ENCODE measurements around the gene ANO7. TPM values are rescaled to one million over a fixed set of nuclear protein-coding genes. Genes with fewer than 3 reads are reported as not detected.

ANO7 gene
- total and polyA plus RNA-seq, 2 of the 13 experiments (the other 11 are each of a cell fraction or from before 2014, with no cell fraction given) = 4.1 to 4.9 TPM

DNA sequence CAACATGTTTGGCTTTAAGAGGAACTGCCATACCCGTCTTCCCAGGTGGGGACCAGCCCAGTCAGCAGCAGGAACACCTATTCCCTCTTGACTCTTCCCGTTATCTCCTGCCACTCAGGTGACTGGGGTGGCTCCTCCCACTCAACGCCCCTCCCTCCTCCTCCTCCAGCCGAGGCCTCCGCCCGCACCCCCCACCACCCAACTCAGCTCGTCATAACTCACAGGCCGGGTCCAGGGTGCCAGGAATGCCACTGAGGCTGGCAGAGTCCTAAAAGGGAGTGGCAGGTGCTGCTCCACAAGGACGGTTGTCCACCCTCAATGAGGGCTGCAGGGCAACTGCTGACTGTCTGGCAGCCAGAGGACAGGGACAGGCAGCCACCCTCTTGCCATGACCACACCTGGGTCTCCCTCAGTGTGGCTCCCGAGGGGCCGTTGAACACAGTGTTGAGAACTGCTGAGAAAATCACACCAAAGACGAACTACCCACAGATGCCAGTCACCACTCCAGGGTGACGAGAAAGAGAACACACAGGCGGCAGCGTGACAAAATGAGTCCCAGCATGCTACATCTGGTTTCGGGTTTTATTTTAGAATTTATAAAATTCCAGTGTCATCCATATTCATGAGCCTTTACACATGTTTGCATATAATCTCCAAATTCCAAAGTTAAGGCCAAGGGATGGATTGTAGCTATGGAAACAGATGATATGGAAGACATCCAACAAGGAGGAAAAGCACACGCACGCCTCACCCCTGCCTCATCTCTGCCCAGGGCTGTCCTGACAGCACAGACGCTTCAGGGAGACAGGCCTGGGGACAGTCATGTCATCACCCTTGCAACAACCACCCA lies 38.5 kb downstream of the ANO7 start (continued):
- TF ChIP-seq SP4 (CRISPR knock-in tag; IDR thresholded peaks at IDR 0.05) = 0 out of 2 replicates have a peak, but pooled peaks have one; percentile 20
- TF ChIP-seq ZC3H13 (CRISPR knock-in tag; IDR thresholded peaks at IDR 0.05) = peak; percentile 30; the same call in 1 of the 2 replicates

DNA sequence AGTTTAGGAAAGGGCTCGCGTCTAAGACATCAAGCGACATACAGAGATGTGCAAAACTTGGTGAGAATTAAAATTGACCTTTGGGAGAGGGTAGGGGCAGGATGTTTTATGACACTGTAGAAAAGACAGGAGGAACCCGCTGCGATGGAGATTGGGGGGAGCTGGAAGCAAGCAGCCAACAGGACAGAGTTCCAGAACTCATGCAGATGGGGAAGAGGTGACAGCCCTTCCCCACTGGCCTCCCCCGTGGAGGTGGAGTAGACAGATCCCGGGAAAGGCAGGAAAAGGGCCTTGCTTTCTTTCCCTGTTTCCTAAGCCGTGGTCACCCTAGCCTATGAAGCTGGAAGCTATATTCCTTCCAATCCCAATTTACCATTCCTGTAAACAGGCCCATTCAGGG lies 39.1 kb downstream of the ANO7 start:
- Histone ChIP-seq H3K79me2 (ENCODE audit: insufficient read depth, low read length) (peaks cover 14% of the 10 kb centered on the region), H3K9me3 (ENCODE audit: low read length) (no peaks in the 10 kb centered on the region), H3K27ac (ENCODE audit: extremely low read length, insufficient read depth, low read length) (no peak overlapping the region), H3K36me3 (replicated peaks in 1 of 2; ENCODE audit: control insufficient read depth in 1 of 2, insufficient read depth in 2 of 2, low read length in 2 of 2) (peaks cover 34 to 70% of the 10 kb centered on the region in 2 experiments), H3K4me1 (ENCODE audit: insufficient read depth, low read length) (peaks cover 45% of the 10 kb centered on the region), H3K9ac (ENCODE audit: insufficient read depth, low read depth, low read length) (no peak overlapping the region), H3K4me3 (replicated peaks in 1 of 3; ENCODE audit: insufficient read depth in 1 of 3, low read depth in 2 of 3, low read length in 3 of 3) (no peak overlapping the region), H2AFZ (ENCODE audit: low read length) (no peak overlapping the region), H4K20me1 (ENCODE audit: insufficient read depth, low read length) (peaks cover 39% of the 10 kb centered on the region; the same call in 1 of the 2 replicates), H3K4me2 (ENCODE audit: low read depth, low read length) (no peak overlapping the region), H3K27me3 (ENCODE audit: control insufficient read depth in 1 of 2, insufficient read depth in 2 of 2, low read length in 2 of 2) (no peaks in the 10 kb centered on the region)
- no peak for FAIRE-seq
- ATAC-seq = no peak
- ChIA-PET POLR2A (no interaction called here), CTCF (ENCODE audit: low intra/inter-chr PET ratio, low total read pairs) (no interaction called here)
- 92% methylated on average over 8 of the region's 8 CpGs for WGBS (ENCODE audit: low lambda C conversion rate)
- in situ Hi-C loops (cut with HindIII; ENCODE audit: extremely low pct_ligation_motif_present, low pct_unique_long_range_greater_than_20kb) (no loop called here), intact Hi-C loops (cut with micrococcal nuclease; ENCODE audit: unreplicated experiment) (loop anchor here (10.0 kb wide), 1 partner anchor 373 kb away; no protein-coding TSS in a partner anchor)
- no peak for DNase-seq (ENCODE audit: low spot score)
- no TSS peak for BruUV-seq (replicated peaks)
- TF ChIP-seq ELF3 (CRISPR knock-in tag; IDR thresholded peaks at IDR 0.05) (no peak), KLF13 (CRISPR knock-in tag; IDR thresholded peaks at IDR 0.05) (no peak), MIER3 (CRISPR knock-in tag; IDR thresholded peaks at IDR 0.05; ENCODE audit: borderline replicate concordance) (no peak), ZNF430 (CRISPR knock-in tag; IDR thresholded peaks at IDR 0.05) (0 out of 2 replicates have a peak, but pooled peaks have one; percentile 32), AGO2 (optimal IDR thresholded peaks at IDR 0.05; ENCODE audit: low read depth, low read length) (no peak), ZSCAN22 (CRISPR knock-in tag; IDR thresholded peaks at IDR 0.05) (no peak), KMT2A (CRISPR knock-in tag; IDR thresholded peaks at IDR 0.05) (no peak), MATR3 (CRISPR knock-in tag; IDR thresholded peaks at IDR 0.05) (no peak), HMGA1 (CRISPR knock-in tag; conservative IDR thresholded peaks at IDR 0.05) (no peak), ZFY (CRISPR knock-in tag; IDR thresholded peaks at IDR 0.05) (no peak), STAG1 (CRISPR knock-in tag; IDR thresholded peaks at IDR 0.05) (no peak), CENPX (CRISPR knock-in tag; IDR thresholded peaks at IDR 0.05) (no peak), CCAR2 (optimal IDR thresholded peaks at IDR 0.05; ENCODE audit: low read depth, low read length) (no peak), MAF1 (CRISPR knock-in tag; IDR thresholded peaks at IDR 0.05; ENCODE audit: borderline replicate concordance) (no peak), CREM (IDR thresholded peaks at IDR 0.05) (no peak), CREM (CRISPR knock-in tag; IDR thresholded peaks at IDR 0.05) (no peak)
- TF ChIP-seq, protein P1, sequence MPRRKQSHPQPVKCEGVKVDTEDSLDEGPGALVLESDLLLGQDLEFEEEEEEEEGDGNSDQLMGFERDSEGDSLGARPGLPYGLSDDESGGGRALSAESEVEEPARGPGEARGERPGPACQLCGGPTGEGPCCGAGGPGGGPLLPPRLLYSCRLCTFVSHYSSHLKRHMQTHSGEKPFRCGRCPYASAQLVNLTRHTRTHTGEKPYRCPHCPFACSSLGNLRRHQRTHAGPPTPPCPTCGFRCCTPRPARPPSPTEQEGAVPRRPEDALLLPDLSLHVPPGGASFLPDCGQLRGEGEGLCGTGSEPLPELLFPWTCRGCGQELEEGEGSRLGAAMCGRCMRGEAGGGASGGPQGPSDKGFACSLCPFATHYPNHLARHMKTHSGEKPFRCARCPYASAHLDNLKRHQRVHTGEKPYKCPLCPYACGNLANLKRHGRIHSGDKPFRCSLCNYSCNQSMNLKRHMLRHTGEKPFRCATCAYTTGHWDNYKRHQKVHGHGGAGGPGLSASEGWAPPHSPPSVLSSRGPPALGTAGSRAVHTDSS (CRISPR knock-in tag; conservative IDR thresholded peaks at IDR 0.05) = no peak
- TF ChIP-seq, protein P2, sequence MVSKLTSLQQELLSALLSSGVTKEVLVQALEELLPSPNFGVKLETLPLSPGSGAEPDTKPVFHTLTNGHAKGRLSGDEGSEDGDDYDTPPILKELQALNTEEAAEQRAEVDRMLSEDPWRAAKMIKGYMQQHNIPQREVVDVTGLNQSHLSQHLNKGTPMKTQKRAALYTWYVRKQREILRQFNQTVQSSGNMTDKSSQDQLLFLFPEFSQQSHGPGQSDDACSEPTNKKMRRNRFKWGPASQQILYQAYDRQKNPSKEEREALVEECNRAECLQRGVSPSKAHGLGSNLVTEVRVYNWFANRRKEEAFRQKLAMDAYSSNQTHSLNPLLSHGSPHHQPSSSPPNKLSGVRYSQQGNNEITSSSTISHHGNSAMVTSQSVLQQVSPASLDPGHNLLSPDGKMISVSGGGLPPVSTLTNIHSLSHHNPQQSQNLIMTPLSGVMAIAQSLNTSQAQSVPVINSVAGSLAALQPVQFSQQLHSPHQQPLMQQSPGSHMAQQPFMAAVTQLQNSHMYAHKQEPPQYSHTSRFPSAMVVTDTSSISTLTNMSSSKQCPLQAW (CRISPR knock-in tag; IDR thresholded peaks at IDR 0.05) = no peak
- TF ChIP-seq, protein P3, sequence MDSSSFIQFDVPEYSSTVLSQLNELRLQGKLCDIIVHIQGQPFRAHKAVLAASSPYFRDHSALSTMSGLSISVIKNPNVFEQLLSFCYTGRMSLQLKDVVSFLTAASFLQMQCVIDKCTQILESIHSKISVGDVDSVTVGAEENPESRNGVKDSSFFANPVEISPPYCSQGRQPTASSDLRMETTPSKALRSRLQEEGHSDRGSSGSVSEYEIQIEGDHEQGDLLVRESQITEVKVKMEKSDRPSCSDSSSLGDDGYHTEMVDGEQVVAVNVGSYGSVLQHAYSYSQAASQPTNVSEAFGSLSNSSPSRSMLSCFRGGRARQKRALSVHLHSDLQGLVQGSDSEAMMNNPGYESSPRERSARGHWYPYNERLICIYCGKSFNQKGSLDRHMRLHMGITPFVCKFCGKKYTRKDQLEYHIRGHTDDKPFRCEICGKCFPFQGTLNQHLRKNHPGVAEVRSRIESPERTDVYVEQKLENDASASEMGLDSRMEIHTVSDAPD (CRISPR knock-in tag; IDR thresholded peaks at IDR 0.05) = no peak
